ENCODE measurements around the gene CSNK2A3.

The CSNK2A3 gene

GRCh38 chr11:11312738-11313137 is 40.3 kb downstream of the CSNK2A3 start:
- in situ Hi-C loops (cut with HindIII; ENCODE audit: low pct_ligation_motif_present, low pct_unique_long_range_greater_than_20kb, low sequenced_read_pairs), result no loop called here
- no peak for DNase-seq

- DNase-seq, result no peak
- in situ Hi-C loops (cut with HindIII; ENCODE audit: low pct_ligation_motif_present, low pct_unique_long_range_greater_than_20kb, low sequenced_read_pairs), result no loop called here
These were observed 41.9 kb downstream of the CSNK2A3 start for GRCh38 chr11:11311169-11311568.

- DNase-seq, result no peak
- in situ Hi-C loops (cut with HindIII; ENCODE audit: low pct_ligation_motif_present, low pct_unique_long_range_greater_than_20kb, low sequenced_read_pairs), result no loop called here
These were observed 43.1 kb downstream of the CSNK2A3 start for GRCh38 chr11:11309906-11310305.

- in situ Hi-C loops (cut with HindIII; ENCODE audit: low pct_ligation_motif_present, low pct_unique_long_range_greater_than_20kb, low sequenced_read_pairs), result no loop called here
- no peak for DNase-seq
These were observed 44.8 kb downstream of the CSNK2A3 start for GRCh38 chr11:11308249-11308648.

GRCh38 chr11:11306855-11307254 is 46.2 kb downstream of the CSNK2A3 start:
- no peak for DNase-seq
- in situ Hi-C loops (cut with HindIII; ENCODE audit: low pct_ligation_motif_present, low pct_unique_long_range_greater_than_20kb, low sequenced_read_pairs), result no loop called here

- no peak for DNase-seq
- in situ Hi-C loops (cut with HindIII; ENCODE audit: low pct_ligation_motif_present, low pct_unique_long_range_greater_than_20kb, low sequenced_read_pairs), result no loop called here
These were observed 48.5 kb downstream of the CSNK2A3 start for GRCh38 chr11:11304550-11304949.

GRCh38 chr11:11302565-11302964 is 50.5 kb downstream of the CSNK2A3 start:
- no peak for DNase-seq
- in situ Hi-C loops (cut with HindIII; ENCODE audit: low pct_ligation_motif_present, low pct_unique_long_range_greater_than_20kb, low sequenced_read_pairs), result no loop called here
